Measurements from ENCODE around the gene AKAP17A.
"Not testable (repeated sequence)": the region's sequence is repeated elsewhere in the genome, so short reads cannot be mapped to it uniquely, and the experiment has no call there.

DNA sequence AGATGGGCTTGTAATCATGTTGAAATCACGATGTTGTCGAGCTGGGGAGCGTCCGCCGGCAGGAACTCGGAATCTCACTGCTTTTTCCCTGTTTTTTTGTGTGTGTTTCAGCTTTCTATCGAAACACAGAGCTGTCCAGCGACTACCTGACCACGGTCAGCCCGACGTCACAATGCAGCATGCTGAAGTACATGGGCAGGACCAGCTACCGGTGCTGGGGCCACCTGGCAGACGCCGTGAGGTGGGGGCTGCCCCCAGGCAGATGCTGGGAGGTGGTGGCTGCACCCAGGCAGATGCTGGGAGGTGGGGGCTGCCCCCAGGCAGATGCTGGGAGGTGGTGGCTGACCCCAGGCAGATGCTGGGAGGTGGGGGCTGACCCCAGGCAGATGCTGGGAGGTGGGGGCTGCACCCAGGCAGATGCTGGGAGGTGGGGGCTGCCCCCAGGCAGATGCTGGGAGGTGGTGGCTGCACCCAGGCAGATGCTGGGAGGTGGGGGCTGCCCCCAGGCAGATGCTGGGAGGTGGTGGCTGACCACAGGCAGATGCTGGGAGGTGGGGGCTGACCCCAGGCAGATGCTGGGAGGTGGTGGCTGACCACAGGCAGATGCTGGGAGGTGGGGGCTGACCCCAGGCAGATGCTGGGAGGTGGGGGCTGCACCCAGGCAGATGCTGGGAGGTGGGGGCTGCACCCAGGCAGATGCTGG lies 32.9 kb downstream of the AKAP17A start:
- TF ChIP-seq, protein P1, sequence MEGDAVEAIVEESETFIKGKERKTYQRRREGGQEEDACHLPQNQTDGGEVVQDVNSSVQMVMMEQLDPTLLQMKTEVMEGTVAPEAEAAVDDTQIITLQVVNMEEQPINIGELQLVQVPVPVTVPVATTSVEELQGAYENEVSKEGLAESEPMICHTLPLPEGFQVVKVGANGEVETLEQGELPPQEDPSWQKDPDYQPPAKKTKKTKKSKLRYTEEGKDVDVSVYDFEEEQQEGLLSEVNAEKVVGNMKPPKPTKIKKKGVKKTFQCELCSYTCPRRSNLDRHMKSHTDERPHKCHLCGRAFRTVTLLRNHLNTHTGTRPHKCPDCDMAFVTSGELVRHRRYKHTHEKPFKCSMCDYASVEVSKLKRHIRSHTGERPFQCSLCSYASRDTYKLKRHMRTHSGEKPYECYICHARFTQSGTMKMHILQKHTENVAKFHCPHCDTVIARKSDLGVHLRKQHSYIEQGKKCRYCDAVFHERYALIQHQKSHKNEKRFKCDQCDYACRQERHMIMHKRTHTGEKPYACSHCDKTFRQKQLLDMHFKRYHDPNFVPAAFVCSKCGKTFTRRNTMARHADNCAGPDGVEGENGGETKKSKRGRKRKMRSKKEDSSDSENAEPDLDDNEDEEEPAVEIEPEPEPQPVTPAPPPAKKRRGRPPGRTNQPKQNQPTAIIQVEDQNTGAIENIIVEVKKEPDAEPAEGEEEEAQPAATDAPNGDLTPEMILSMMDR (IDR thresholded peaks at IDR 0.05; ENCODE audit: control extremely low read depth in 1 of 3, insufficient read depth in 1 of 3, low read depth in 1 of 3, low read length in 3 of 3) = not testable (repeated sequence)
- TF ChIP-seq NRF1 (IDR thresholded peaks at IDR 0.05; ENCODE audit: low read depth, low read length); POLR2AphosphoS5 (IDR thresholded peaks at IDR 0.05; ENCODE audit: low read depth, low read length); POLR2A (IDR thresholded peaks at IDR 0.05; ENCODE audit: control extremely low read depth in 1 of 2, low read depth in 2 of 2, low read length in 2 of 2); SP1 (IDR thresholded peaks at IDR 0.05; ENCODE audit: low read depth, low read length); PHF8 (conservative IDR thresholded peaks at IDR 0.05; ENCODE audit: low read depth, low read length); CEBPB (IDR thresholded peaks at IDR 0.05; ENCODE audit: low read depth, low read length); JUN (IDR thresholded peaks at IDR 0.05; ENCODE audit: low read depth, low read length); TEAD4 (IDR thresholded peaks at IDR 0.05; ENCODE audit: low read depth, low read length); RFX5 (IDR thresholded peaks at IDR 0.05; ENCODE audit: borderline replicate concordance, low read depth, low read length): not testable (repeated sequence)

Data from H1 (cell line).